HG03469 (cell line): ENCODE results near the gene GGTLC3.
"Not testable (repeated sequence)": the region's sequence is repeated elsewhere in the genome, so short reads cannot be mapped to it uniquely, and the experiment has no call there.

Source experiments
- ATAC-seq: cut with Tn5 transposase; IDR thresholded peaks from one replicate; pipeline ENCODE4 v1.9.1; 2021; ENCODE audit warnings: mild to moderate bottlenecking, moderate library complexity, moderate number of reproducible peaks; ENCODE audit not compliant: unreplicated experiment

Gene GGTLC3

DNA sequence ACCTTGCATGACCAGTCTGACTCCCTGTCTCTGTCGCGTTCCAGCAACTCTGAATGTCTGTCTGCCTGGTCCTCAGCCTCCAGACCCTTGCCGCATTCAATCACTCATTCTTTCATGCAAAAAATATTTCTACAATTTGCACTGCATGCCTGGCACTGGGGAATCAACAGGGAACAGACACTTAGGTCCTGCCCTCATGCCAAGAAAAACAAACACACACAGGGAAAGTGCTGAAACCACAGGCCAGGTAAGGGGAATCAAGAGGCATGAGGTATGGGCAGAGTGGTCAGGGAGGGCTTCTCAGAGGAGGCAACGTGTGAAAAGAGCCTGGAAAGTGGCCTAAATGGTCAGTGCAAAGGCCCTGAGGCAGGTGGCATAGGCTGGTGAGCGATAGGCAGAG is at the start of gene GGTLC3:
GGTLC3 (minus strand) TSS at position 101 of the 400 bp plus-strand sequence. CDS start 264 bp downstream, outside the sequence.
- not testable (repeated sequence) for ATAC-seq

DNA sequence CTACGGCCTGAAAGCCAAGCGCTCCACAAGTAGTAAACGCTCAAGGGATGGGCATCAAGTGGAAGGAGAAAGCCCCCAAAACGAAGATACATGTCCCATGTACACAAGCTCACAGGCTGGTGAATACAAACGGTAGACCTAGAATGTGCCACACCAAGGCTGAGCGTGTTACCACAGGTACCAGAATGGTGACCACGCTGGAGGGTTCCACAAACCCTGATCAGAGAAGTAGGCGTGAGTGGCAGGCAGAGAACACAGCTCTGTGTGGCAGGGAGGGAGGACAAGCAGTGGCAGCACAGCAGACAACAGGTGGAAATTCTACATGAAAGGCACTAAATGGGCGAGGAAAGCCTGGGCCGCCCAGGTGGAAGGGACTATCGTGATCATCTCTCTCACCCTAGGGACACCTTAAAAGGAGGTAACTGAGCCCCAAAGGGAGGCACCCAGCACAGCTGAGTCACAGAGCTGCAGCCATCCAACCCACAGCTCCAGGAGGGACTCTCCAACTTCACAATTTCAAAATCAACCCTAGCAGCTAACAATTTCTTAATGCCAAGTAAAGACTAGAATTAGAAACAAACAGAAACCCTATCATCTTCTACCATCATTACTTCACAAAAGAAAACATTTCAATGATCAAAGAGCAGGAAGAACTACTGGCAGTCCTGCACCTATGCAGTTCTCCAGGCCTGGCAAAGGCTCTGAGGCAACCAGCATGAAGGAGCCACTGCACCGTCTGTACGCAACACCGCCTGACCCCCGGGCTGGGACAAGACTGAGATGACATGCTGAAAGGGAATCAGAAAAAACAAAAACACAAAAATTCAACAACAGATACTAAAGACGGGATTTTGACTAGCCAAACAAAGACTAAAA is 42.4 kb upstream of the GGTLC3 start:
- not testable (repeated sequence) for ATAC-seq

DNA sequence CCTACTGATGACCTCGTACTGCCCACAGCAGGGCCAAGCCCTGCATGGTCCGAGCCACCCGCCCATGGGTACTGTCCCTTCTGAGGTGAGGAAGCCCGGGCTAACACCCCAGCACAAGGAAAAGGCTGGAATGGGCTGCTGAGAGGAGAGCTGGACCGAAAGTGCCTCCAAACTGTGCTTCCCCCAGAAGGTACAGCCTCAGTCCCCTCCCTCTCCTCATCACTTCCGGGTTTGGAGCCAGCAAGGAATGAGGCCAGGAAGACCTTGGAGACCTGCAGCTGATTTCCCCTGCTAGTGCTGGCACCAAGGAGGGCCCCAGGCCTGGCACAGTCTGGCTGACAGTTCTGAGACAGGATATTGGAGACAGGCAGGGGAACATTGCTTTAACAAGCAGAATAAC is 41.0 kb upstream of the GGTLC3 start:
- not testable (repeated sequence) for ATAC-seq

- ATAC-seq: not testable (repeated sequence)
Observed at GRCh38 chr22:18558516-18558915, 40.6 kb upstream of the GGTLC3 start.

DNA sequence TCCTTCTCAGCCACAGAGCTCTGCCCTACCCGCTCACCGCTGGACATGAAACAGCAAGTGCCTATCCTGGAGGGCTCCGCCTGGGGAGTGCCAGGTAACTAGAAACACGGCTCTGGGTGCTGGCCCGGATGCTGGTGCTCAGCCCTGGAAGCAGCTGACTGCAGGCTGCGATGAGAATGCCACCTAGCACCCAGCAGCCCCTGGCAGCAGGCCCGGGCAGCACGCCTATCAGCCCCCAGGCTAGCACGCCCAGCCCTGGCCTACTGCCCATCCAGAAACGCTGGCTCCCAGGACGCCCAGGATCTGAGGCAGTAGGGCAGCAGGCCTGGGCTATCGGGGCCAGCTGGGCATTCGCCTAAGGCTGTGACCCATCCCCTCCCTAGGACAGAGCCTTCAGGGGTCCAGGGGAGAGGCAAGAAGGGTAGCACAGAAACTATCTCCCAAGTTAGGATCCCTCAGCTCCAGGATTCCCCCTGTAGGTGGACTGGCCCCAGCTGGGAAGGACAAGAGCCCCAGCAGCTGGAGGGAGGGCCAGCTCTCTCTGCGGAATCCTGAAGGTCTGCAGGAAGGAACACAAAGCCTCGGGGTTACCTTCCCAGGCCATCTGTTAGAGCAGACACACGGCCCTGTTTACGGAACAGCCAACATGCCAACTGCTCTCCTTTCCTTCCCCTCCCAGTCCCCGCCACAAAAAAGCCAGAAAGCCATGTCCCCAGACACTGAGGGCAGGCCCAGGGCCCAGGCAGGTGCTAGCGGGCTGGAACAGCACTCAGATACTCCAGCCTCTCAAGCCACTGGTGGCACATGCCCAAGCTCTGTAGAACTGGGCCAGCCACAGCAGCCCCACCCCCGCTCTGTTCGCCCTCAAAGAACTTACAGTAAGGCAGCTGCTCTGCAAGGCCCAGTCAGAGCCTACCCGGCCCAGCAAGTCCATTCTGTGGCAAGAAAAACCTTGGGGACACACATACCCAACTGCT is 36.6 kb upstream of the GGTLC3 start:
- not testable (repeated sequence) for ATAC-seq

DNA sequence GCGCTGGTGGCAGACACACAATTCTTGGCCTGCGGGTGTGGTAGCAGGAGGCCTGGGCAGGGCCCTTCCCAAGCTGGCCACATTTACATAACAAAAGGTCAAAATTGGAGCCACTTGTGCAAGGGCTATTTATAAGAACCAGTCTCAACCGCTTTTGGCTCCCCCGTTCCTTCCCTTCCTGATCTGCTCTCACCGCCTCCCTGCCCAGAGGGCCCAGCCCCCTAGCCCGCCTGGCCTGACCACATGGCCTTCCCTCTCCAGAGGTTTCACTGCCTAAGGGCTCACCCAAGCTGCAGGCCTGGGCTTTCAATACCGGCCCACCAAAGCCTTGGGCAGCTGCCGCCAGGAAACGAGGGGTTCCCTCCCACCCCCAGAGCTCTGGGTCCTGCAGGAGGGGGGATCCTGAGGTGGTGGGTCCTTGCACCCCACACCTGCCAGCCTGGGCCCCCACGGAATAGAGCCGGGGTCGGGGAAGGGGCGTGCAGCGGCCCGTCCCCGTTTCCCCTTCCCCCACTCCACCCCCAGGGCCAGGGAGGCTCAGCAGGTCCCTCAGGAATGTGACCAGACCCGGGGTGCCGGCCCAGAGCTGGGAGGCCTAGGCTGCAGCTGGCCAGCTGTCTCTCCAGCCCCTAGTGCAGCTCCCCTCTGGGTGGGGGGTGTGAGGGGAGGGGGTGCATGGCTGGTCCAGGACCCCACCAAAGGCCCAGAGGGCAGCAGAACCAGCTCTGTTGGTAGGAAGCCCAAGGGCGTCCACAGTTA is 35.1 kb upstream of the GGTLC3 start:
- ATAC-seq: not testable (repeated sequence)

- ATAC-seq: not testable (repeated sequence)
Observed at GRCh38 chr22:18551046-18551445, 33.1 kb upstream of the GGTLC3 start.

GRCh38 chr22:18549458-18550179 is 31.7 kb upstream of the GGTLC3 start:
- ATAC-seq: not testable (repeated sequence)

DNA sequence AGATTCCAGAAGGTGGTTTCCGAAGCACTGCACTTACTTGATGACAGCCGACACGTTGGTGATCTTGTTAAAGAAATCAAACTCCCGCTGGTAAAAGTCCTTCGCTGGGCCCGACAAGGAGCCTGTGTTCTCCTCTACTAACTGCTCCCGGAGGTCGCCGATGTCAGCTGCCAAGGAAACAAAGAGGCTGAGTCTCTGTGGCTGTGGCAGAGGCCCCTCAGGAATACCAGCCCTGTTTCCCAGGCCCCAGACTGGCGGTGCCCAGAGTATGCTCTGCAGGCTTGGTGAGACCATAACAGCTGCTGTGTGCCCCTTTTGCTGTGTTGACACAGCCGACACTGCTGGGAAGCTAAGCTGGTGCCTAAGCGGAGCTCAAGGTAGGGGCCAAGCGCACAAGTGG is 26.7 kb upstream of the GGTLC3 start:
- not testable (repeated sequence) for ATAC-seq

- not testable (repeated sequence) for ATAC-seq
Observed at GRCh38 chr22:18543400-18543799, 25.4 kb upstream of the GGTLC3 start.

DNA sequence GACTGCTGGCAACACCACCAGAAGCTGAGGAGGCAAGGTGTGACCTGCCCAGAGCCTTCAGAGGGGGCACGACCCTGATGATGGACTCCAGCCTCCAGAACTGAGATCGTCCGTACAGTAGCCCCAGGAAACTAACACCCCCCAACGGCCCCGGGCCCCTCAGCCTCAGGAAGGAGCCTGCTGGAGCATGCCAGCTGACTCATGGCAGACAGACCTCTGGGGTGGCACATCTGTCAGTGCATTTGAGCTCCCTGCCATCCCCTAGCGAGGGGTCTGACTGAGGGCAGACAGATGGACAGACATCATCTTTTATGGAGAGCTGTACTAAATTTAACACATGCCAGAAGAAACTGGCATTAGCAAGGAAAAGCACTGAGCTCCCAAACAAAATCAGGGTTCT is 22.0 kb upstream of the GGTLC3 start:
- ATAC-seq: not testable (repeated sequence)

DNA sequence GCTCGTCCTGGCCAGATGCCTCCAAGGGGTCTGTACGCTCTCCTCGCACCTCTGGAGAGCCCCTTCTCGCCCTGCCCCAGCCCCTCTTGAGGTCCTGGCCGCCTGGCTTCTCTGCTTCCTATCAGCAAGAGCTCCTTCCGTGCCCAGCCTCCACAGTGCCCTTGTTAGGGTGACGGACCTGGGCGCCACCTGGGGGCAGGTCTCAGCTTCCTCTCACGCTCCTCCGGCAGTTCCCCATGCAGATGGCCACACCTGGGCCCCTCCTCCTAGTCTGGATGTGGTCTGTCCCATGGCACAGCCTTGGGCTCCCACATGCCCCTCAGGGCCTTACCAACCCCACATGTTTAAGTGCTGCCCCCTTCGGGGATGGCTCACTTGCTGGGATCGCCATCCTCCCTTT is 16.4 kb upstream of the GGTLC3 start:
- not testable (repeated sequence) for ATAC-seq

- ATAC-seq: not testable (repeated sequence)
Observed at GRCh38 chr22:18533633-18534032, 15.7 kb upstream of the GGTLC3 start.

DNA sequence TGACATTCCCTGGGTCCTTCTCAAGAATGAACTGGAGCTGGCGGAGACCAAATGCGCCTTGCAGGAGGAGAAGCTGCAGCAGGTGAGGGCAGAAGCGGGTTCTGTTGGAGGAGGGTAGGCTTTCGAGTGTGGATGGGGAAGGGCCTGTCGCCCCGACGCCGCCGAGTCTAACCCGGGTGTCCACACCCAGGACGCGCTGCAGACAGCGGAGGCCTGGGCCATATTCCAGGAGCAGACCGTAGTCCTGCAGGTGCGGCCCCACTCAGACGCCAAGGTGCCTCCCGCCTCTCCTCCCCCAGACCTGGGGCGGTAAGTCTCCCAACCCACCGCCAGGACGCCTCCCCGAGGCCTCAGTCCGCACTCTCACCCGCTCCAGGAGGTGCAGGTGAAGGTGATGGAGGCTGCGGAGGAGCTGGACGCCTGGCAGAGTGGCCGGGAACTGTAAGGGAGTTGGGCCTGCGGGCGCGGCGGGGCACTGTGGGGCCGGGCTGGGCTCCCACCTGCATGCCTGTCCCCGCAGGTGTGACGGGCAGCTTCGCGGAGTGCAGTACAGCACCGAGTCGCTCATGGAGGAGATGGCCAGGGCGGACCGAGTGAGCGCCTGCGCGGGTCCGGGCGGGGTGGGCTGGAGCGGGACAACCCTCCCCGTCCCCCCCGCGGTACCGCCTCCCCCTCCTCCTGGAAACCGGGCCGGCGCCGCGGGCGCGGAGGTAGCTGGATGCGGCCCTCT is 11.6 kb upstream of the GGTLC3 start:
- peak; percentile 4 for ATAC-seq

DNA sequence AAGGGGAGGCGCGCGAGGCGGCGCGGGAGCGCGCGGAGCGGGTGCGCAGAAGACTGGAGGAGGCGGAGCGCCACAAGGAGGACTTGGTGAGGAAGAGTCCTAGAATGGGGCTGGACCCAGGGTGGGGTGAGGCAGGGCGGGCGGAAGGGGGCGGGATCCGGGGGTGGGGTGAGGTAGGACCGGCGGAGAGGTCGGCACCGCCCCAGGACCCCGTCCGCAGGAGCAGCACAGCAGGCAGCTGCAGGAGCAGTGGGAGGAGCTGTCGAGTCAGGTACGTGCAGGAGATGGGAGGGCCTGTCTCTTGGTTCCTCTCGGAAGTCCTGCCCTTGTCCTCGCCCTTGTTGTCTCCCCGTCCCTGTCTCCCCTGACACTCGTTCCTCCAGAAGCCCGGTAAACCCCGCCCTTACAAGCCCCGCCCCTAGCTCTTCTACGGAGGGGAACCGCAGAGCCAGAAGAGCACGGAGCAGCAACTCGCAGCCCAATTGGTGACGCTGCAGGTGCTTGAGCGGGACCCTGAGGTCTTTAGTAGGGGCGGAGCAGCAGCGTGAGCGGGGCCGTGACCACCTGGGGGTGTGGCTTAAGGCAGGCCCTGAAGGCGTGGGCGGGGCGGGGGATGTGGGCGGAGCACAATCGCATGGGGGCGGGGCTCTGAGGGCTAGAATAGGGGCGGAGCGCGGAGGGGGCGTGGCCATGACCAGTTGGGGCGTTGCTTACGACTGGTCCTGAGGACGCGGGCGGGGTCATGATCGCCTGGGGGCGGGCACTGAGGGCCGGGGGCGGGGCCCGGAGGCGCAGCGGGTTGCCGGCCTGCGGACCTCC is 10.8 kb upstream of the GGTLC3 start:
- peak; percentile 52 for ATAC-seq

- ATAC-seq: peak; percentile 15
Observed at GRCh38 chr22:18527752-18528596, 10.0 kb upstream of the GGTLC3 start, which contains the start of gene TMEM191B. TSS of gene TMEM191B (plus strand) at chr22:18527802. CDS start at chr22:18527981, 179 bp downstream.

- ATAC-seq: not testable (repeated sequence)
Observed at GRCh38 chr22:18523328-18523727, 5.4 kb upstream of the GGTLC3 start.
